OCI-LY1 (cell line): ENCODE results near the gene HGS.

ENCODE experiments used
- EZH2 ChIP-seq: fragments of 200-600 bp; sonication (generic), shearing (Covaris generic); IDR thresholded peaks from 2 replicates; pipeline ENCODE4 v1.8.0; 2017; ENCODE audit warnings: borderline replicate concordance, mixed run types, mild to moderate bottlenecking, antibody characterized with exemption, low read length, moderate library complexity, mixed read lengths
- TF ChIP-seq, protein P1 (sequence below): fragments of 200-600 bp; sonication (generic), shearing (Covaris generic); IDR thresholded peaks from 2 replicates; pipeline ENCODE4 v1.5.1; 2017; ENCODE audit warnings: mild to moderate bottlenecking, antibody characterized with exemption, low read length, moderate library complexity, mixed read lengths

DNA sequence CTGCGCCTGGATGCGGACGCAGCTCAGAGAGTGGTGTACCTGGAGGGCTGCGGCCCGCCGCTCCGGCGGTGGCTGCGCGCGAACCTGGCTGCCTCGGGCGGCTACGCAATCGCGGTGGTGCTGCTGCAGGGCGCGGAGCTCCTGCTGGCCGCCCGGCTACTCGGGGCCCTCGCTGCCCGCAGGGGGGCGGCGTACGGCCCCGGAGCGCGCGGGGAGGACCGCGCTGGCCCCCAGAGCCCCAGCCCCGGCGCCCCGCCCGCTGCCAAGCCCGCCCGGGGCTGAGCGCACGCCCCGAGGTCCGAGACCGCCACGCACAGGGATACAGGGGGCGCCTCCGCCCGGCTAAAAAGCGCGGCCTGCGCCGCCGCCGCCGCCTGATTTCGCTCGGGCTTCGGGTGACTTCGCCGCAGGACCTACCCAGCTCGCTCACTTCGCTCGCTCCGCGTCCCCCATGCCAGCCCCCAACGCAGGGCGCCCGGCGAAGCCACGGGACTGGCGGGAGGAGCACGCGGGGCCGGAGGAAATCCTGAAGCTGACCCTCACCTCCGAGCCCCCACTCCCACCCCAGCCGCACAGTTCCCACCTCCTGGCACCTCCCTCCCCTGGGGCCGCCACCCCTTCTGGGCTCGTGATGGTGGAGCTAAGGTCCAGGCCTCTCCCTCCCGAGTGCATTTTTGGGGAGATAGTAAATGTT, 35.7 kb upstream of the HGS start:
- TF ChIP-seq, protein P1, sequence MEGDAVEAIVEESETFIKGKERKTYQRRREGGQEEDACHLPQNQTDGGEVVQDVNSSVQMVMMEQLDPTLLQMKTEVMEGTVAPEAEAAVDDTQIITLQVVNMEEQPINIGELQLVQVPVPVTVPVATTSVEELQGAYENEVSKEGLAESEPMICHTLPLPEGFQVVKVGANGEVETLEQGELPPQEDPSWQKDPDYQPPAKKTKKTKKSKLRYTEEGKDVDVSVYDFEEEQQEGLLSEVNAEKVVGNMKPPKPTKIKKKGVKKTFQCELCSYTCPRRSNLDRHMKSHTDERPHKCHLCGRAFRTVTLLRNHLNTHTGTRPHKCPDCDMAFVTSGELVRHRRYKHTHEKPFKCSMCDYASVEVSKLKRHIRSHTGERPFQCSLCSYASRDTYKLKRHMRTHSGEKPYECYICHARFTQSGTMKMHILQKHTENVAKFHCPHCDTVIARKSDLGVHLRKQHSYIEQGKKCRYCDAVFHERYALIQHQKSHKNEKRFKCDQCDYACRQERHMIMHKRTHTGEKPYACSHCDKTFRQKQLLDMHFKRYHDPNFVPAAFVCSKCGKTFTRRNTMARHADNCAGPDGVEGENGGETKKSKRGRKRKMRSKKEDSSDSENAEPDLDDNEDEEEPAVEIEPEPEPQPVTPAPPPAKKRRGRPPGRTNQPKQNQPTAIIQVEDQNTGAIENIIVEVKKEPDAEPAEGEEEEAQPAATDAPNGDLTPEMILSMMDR = no peak
- TF ChIP-seq EZH2 = no peak
